Dermis lymphatic vessel endothelial cell (primary cell): Measurements from ENCODE around the gene TTLL13. TPM values are rescaled to one million over a fixed set of nuclear protein-coding genes. Genes with fewer than 3 reads are reported as not detected.

ENCODE experiments used
- total RNA-seq: library from RNA; depleted of rRNA; stranded (reverse); fragments of >200 nt; gene quantifications from 2 replicates; pipeline ENCODE4 v1.2.1, GENCODE V29; 2014

The TTLL13 gene, protein sequence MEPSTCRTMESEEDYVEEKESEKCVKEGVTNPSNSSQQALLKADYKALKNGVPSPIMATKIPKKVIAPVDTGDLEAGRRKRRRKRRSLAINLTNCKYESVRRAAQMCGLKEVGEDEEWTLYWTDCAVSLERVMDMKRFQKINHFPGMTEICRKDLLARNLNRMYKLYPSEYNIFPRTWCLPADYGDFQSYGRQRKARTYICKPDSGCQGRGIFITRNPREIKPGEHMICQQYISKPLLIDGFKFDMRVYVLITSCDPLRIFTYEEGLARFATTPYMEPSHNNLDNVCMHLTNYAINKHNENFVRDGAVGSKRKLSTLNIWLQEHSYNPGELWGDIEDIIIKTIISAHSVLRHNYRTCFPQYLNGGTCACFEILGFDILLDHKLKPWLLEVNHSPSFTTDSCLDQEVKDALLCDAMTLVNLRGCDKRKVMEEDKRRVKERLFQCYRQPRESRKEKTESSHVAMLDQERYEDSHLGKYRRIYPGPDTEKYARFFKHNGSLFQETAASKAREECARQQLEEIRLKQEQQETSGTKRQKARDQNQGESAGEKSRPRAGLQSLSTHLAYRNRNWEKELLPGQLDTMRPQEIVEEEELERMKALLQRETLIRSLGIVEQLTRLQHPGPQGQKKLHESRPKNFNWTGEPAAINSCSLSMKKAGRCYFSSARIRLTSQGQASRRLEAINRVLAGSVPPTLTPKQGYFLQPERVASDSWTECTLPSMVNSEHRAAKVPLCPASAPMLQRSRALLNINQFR
- not detected in 2 replicates for total RNA-seq

DNA sequence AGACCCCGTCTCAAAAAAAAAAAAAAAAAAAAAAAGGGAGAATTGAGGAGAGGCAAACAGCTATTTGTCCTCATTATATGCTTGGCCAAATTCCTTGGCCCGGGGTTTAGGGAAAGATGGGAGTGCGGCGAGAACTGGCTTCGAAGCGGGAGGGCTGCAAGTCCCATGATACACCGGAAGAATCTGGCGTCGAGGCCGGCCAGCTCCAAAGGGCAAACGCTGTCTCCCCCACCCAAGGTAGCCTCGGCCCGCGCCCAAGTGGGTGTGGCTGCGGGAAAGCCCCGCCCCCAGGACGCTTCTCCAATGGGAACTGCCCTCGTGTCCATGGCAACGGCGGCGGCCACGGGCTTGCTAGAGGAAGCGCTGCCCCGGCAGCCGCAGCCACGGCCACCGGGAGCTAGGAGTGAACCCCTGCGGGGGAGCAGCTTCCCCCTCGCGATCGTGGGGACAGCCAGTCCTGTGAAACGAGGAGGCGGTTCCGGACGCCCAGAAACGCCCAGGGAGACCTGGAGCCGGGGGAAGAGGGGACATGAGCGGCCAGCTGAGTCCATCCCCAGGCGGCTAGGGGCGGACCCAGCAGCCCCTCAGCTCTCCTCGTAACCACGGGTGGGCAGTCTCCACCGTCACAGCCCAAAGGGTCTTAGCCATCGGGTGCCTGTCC, at the start of gene TTLL13:
TTLL13 (plus strand) TSS at position 354 of the 661 bp plus-strand sequence. CDS start 1,075 bp downstream, outside the sequence.

DNA sequence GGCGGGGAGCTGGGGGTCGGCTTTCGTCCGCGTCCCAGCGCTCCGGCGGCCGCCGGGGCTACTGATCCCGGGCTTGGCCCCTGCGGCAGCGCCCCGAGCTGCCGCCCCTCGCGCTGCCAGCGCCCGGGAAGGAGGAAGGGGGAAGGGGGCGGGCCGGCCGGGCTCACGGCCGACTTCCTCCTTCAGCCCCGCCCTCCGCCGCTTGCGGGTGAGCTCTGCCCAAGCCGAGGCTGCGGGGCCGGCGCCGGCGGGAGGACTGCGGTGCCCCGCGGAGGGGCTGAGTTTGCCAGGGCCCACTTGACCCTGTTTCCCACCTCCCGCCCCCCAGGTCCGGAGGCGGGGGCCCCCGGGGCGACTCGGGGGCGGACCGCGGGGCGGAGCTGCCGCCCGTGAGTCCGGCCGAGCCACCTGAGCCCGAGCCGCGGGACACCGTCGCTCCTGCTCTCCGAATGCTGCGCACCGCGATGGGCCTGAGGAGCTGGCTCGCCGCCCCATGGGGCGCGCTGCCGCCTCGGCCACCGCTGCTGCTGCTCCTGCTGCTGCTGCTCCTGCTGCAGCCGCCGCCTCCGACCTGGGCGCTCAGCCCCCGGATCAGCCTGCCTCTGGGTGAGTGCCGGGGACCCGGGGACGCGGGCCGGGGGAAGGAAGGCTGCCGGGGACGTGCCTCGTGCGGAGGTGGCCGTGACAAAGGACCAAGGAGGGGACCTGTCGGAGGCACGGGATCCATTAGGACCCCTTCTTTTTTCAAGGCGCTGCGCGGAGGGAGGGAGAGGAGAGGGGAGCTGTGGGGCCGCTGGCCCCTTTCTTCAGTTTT, 48.0 kb upstream of the TTLL13 start, which contains the start of gene SEMA4B:
SEMA4B (plus strand) TSS at position 201 of the 814 bp plus-strand sequence; CDS start at position 450, 249 bp downstream.

DNA sequence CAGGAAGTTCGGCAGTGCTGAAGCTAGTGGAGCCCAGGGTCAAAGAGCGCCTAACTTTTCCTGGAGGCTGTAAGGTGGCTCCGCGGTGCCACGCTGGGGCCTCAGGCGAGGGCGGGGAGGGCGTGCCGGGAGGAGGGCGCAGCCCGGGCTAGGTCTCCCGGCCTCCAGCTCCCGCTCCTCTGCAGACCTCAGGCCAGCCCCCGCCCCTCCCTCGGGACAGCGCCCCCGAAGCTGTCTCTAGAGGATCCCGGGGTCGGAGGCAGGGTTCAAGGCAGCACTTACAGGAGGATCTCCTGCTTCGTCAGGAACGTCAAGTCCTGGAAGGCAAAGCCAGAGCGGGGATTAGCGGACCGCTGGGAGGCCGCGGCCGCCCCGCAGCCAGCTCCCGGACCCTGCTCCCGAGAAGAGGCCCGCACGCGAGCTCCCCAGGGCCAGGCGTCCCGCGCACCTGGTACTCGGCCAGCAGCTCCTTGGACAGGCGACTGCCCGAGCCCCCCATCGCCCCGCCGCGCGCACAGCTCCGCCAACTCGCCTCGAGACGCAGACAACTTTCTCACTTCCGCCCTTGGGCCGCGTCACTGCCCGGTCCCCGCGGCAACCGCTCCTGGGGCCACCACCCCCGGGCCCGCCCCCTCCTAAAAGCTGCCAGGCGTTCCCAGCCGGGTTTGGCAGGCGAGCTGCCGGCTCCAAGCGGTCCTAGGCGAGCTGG, 15.8 kb upstream of the TTLL13 start, which contains the start of gene CIB1:
CIB1 (minus strand) TSS at position 555 of the 709 bp plus-strand sequence; CDS start at position 499, 56 bp downstream.

DNA sequence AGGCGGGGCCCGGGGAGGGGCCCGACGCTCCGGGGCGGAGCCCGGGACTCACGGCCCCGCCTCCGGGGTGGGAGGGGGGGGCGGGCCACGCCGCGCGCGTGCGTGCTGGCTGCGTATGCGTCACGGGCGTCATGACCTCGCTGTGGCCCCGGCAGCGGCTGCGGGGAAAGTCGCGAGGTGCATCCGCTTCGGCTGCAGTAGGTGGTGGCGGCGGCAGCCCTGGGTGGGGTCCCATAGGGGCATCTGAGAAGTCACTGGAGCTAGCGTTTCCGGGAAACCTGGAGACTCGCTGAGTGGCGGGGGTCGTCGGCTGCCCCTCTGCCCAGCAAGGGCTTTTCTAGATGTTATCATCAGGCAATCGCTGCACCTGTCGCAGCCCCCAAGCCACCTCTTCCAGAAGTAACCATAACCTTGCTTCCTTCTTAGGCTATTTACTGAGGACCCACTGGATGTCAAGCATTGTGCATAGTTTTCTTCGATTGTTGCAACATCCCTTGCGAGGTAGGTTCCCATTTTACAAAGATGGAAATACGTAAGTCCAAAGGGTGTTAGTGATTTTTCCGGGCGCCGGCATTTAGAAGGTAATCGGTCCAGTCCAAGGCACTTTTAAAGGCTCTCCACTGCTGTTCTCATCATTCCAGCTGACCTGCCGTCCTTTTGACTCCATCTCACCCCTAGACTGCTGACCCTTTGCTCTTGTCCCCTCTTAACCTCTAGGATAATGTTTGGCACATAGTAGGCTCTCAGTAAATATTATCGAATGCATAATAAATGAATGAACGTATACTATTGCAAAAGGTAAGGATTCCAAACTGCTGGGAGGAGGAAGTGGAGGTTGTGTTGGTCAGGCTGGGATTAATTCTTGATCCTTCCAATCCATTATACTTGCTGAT, 15.0 kb upstream of the TTLL13 start, which contains the start of gene GDPGP1:
GDPGP1 (plus strand) TSS at position 114 of the 893 bp plus-strand sequence. CDS start 6,700 bp downstream, outside the sequence.

DNA sequence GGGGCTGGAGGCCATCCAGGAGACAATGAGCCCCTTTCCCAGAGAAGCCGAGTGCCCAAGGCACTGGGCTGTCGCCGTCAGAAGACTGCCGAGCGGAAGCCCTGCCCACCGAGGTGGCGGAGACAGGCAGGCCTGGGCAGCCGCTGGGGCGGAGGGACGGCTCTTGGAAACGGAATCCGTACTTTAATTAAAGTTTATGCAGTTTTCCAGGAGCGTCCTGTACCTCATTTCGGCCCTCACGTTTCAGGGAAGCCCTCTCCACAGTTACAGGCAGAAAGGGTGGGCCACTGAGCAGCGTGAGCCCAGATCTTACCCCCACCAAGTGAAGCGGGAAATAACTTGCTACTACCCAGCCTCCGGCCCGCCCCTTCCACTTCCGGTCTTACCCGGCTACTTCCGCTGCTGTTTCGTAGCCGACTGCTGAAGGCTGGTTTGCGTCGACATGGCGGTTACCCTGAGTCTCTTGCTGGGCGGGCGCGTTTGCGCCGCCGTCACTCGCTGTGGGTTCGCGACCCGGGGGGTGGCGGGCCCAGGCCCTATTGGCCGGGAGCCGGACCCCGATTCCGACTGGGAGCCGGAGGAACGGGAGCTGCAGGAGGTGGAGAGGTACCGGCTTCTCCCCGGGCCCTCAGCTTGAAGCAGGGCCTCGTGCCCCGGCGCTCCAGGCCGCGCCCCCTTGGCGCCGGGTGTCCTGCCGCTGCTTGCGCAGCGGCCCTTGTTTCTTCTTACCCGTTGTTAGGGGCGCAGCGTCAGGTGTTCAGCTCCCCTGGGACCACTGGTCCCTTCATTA, 16.1 kb downstream of the TTLL13 start, which contains the start of gene NGRN:
NGRN (plus strand) TSS at position 402 of the 790 bp plus-strand sequence; CDS start at position 443, 41 bp downstream.

Other genes starting within 250 kb of the TTLL13 start
- 9.0 TPM in 2 replicates for gene ZNF710, start 248.2 kb upstream of the TTLL13 start, total RNA-seq
- 60.7 and 96.3 TPM in 2 replicates for gene IDH2, start 147.1 kb upstream of the TTLL13 start, total RNA-seq
- 6.9 and 8.6 TPM in 2 replicates for gene SEMA4B, start 48.2 kb upstream of the TTLL13 start, total RNA-seq
- gene CIB1, start 15.6 kb upstream of the TTLL13 start, total RNA-seq = 36.4 and 39.4 TPM in 2 replicates
- gene GDPGP1, start 15.3 kb upstream of the TTLL13 start, total RNA-seq = 7.4 and 9.4 TPM in 2 replicates
- gene NGRN, start 16.1 kb downstream of the TTLL13 start, total RNA-seq = 62.1 and 67.5 TPM in 2 replicates
- 1.2 and 1.4 TPM in 2 replicates for gene ZNF774, start 102.7 kb downstream of the TTLL13 start, total RNA-seq
- 144 and 216 TPM in 2 replicates for gene IQGAP1, start 138.7 kb downstream of the TTLL13 start, total RNA-seq